PC-3 (cell line): ENCODE data around the gene CLMP. TPM values are rescaled to one million over a fixed set of nuclear protein-coding genes. Genes with fewer than 3 reads are reported as not detected.

Source experiments
- ATAC-seq: fragments of 200-7000 bp; cut with Tn5 transposase; 2 replicates; pipeline ENCODE4 v1.9.1; 2020; ENCODE audit warnings: mild to moderate bottlenecking, moderate library complexity
- BruUV-seq: library from RNA; stranded (reverse); fragments of 400-500 nt; replicated peaks from 2 replicates; lab custom pipeline; 2021; lab: Mats Ljungman, UMichigan
- CTCF ChIA-PET: fragments of 300-600 bp; sonication (Branson Sonifier 250); formaldehyde crosslinking; loops from one replicate; lab custom pipeline; 2022; ENCODE audit warnings: antibody characterized with exemption; lab: Charles Lee
- POLR2A ChIA-PET: fragments of 300-600 bp; sonication (Branson Sonifier 250); formaldehyde crosslinking; loops from one replicate; lab custom pipeline; 2022; ENCODE audit warnings: antibody characterized with exemption; ENCODE audit not compliant: unreplicated experiment; lab: Charles Lee
- DNase-seq: peaks from one replicate; pipeline ENCODE4 v3.0.0-alpha.2; 2015
- H2AFZ ChIP-seq: fragments of 300-600 bp; sonication (generic); 2 replicates; pipeline ENCODE4 v1.6.0; 2016; ENCODE audit warnings: antibody characterized with exemption, low read length
- H3F3A ChIP-seq: fragments of 300-600 bp; sonication (generic); one replicate; pipeline ENCODE4 v1.6.0; 2017; ENCODE audit warnings: antibody characterized with exemption, low read length, control low read depth, mild to moderate bottlenecking; ENCODE audit not compliant: unreplicated experiment
- H3K27ac ChIP-seq: fragments of 300-600 bp; sonication (generic); 2 replicates; pipeline ENCODE4 v1.5.1; 2016; ENCODE audit warnings: mild to moderate bottlenecking, low read length
- H3K27me3 ChIP-seq: fragments of 300-600 bp; sonication (generic); 2 replicates; pipeline ENCODE4 v1.6.1; 2016; ENCODE audit warnings: low read length, mixed read lengths
- H3K36me3 ChIP-seq: fragments of 300-600 bp; sonication (generic); 2 replicates; pipeline ENCODE4 v1.6.1; 2016; ENCODE audit warnings: low read depth, mixed run types, low read length, mixed read lengths
- H3K4me1 ChIP-seq: fragments of 300-600 bp; sonication (generic); 2 replicates; pipeline ENCODE4 v1.5.1; 2016; ENCODE audit warnings: low read length; ENCODE audit not compliant: insufficient read depth
- H3K4me2 ChIP-seq: fragments of 300-600 bp; sonication (generic); 2 replicates; pipeline ENCODE4 v1.6.0; 2016; ENCODE audit warnings: low read length
- H3K4me3 ChIP-seq: fragments of 300-600 bp; sonication (generic); 2 replicates; pipeline ENCODE4 v1.5.1; 2016; ENCODE audit warnings: mild to moderate bottlenecking, low read length, mixed read lengths
- H3K79me2 ChIP-seq: fragments of 300-600 bp; sonication (generic); 2 replicates; pipeline ENCODE4 v1.6.1; 2017; ENCODE audit warnings: low read length, mixed read lengths
- H3K9ac ChIP-seq: fragments of 300-600 bp; sonication (generic); 2 replicates; pipeline ENCODE4 v1.6.0; 2016; ENCODE audit warnings: mild to moderate bottlenecking, low read length
- H3K9me2 ChIP-seq: fragments of 300-600 bp; sonication (generic); replicated peaks from 2 replicates; pipeline ENCODE4 v1.6.1; 2016; ENCODE audit warnings: mixed run types, low read length, mixed read lengths
- H3K9me3 ChIP-seq: fragments of 300-600 bp; sonication (generic); 2 replicates; pipeline ENCODE4 v1.6.1; 2016; ENCODE audit warnings: low read length, mixed read lengths
- H4K20me1 ChIP-seq: fragments of 300-600 bp; sonication (generic); 2 replicates; pipeline ENCODE4 v1.6.1; 2016; ENCODE audit warnings: low read length, mixed read lengths
- CTCF ChIP-seq: fragments of 300-600 bp; sonication (generic); conservative IDR thresholded peaks from 2 replicates; pipeline ENCODE4 v1.5.1; 2017; ENCODE audit warnings: antibody characterized with exemption, low read depth, mild to moderate bottlenecking, low read length
- EZH2 ChIP-seq: fragments of 300-600 bp; sonication (generic); IDR thresholded peaks from one replicate; pipeline ENCODE4 v1.6.1; 2017; ENCODE audit warnings: antibody characterized with exemption, mild to moderate bottlenecking, low read length; ENCODE audit not compliant: unreplicated experiment
- EZH2phosphoT487 ChIP-seq: fragments of 300-600 bp; sonication (generic); IDR thresholded peaks from 2 replicates; pipeline ENCODE4 v1.6.1; 2018; ENCODE audit warnings: mild to moderate bottlenecking, antibody characterized with exemption, low read length, borderline replicate concordance
- intact Hi-C: fragments of 100-400 bp; cut with micrococcal nuclease; formaldehyde crosslinking; loops from 2 replicates; pipeline ENCODE4 v1.9.0; 2023
- total RNA-seq: library from RNA; depleted of rRNA; stranded (reverse); fragments of >200 nt; gene quantifications from 2 replicates; pipeline ENCODE4 v1.2.3, GENCODE V29; 2014

The CLMP gene
- total RNA-seq, 1 experiment from 2014 or later, result 30.4 TPM

- DNase-seq (no peak), ATAC-seq (no peak)
- no peak overlapping the region for H3K9ac ChIP-seq
- no peaks in the 10 kb centered on the region for H4K20me1 ChIP-seq
- H3K27me3 ChIP-seq, result no peaks in the 10 kb centered on the region
- peaks cover 8% of the 10 kb centered on the region; the same call in 1 of the 2 replicates for H3K4me1 ChIP-seq
- intact Hi-C loops, result no loop called here
- no peak overlapping the region for H3K4me3 ChIP-seq
- H3K79me2 ChIP-seq, result no peaks in the 10 kb centered on the region
- H3K4me2 ChIP-seq, result no peak overlapping the region
- no peak overlapping the region for H3K27ac ChIP-seq
- no peak for TF ChIP-seq EZH2phosphoT487
- TF ChIP-seq CTCF, result no peak
- TF ChIP-seq EZH2, result no peak
- CTCF ChIA-PET, result no interaction called here
- H2AFZ ChIP-seq, result no peak overlapping the region
- H3K9me2 ChIP-seq, result no peaks in the 10 kb centered on the region
- POLR2A ChIA-PET, result no interaction called here
- no TSS peak for BruUV-seq
- no peaks in the 10 kb centered on the region for H3F3A ChIP-seq
- no peaks in the 10 kb centered on the region for H3K36me3 ChIP-seq
- no peaks in the 10 kb centered on the region for H3K9me3 ChIP-seq
Measured at GRCh38 chr11:123221096-123221561, 26.1 kb upstream of the CLMP start.

- H3K36me3 ChIP-seq, result no peaks in the 10 kb centered on the region
- H3K9ac ChIP-seq, result no peak overlapping the region
- peaks cover 8% of the 10 kb centered on the region; the same call in 1 of the 2 replicates for H3K4me1 ChIP-seq
- H3K27ac ChIP-seq, result no peak overlapping the region
- H3F3A ChIP-seq, result no peaks in the 10 kb centered on the region
- intact Hi-C loops, result no loop called here
- no peak overlapping the region for H3K4me3 ChIP-seq
- H3K9me2 ChIP-seq, result no peaks in the 10 kb centered on the region
- no peaks in the 10 kb centered on the region for H3K9me3 ChIP-seq
- TF ChIP-seq EZH2phosphoT487 (no peak), CTCF (no peak), EZH2 (no peak)
- ChIA-PET POLR2A (no interaction called here), CTCF (no interaction called here)
- DNase-seq, result no peak
- BruUV-seq, result no TSS peak
- no peaks in the 10 kb centered on the region for H3K27me3 ChIP-seq
- H3K79me2 ChIP-seq, result no peaks in the 10 kb centered on the region
- H3K4me2 ChIP-seq, result no peak overlapping the region
- ATAC-seq, result no peak
- no peaks in the 10 kb centered on the region for H4K20me1 ChIP-seq
- H2AFZ ChIP-seq, result no peak overlapping the region
Measured at GRCh38 chr11:123219066-123219690, 24.1 kb upstream of the CLMP start.

- Histone ChIP-seq H3K27me3 (no peaks in the 10 kb centered on the region), H3F3A (no peaks in the 10 kb centered on the region), H2AFZ (no peak overlapping the region), H3K36me3 (no peaks in the 10 kb centered on the region), H3K79me2 (no peaks in the 10 kb centered on the region), H3K9ac (no peak overlapping the region), H3K9me2 (no peaks in the 10 kb centered on the region), H3K9me3 (no peaks in the 10 kb centered on the region), H3K4me3 (no peak overlapping the region), H3K27ac (no peak overlapping the region), H3K4me2 (no peak overlapping the region), H4K20me1 (no peaks in the 10 kb centered on the region), H3K4me1 (peaks cover 8% of the 10 kb centered on the region; the same call in 1 of the 2 replicates)
- ATAC-seq, result no peak
- no peak for TF ChIP-seq EZH2phosphoT487
- no peak for TF ChIP-seq CTCF
- no peak for TF ChIP-seq EZH2
- ChIA-PET CTCF (no interaction called here), POLR2A (no interaction called here)
- intact Hi-C loops, result no loop called here
- no peak for DNase-seq
- no TSS peak for BruUV-seq
Measured at GRCh38 chr11:123218451-123218850, 23.4 kb upstream of the CLMP start.
